ENCODE results near the gene RPN2. TPM values are rescaled to one million over a fixed set of nuclear protein-coding genes. Genes with fewer than 3 reads are reported as not detected.

The RPN2 gene
- polyA plus RNA-seq, 1 donor from 2014 or later = 196 TPM

- Mint-ChIP-seq H3K36me3 (peaks cover 9% of the 10 kb centered on the region), H3K27me3 (no peaks in the 10 kb centered on the region), H3K27ac (no peak overlapping the region), H3K4me3 (no peak overlapping the region), H3K9me3 (no peaks in the 10 kb centered on the region), H3K4me1 (no peaks in the 10 kb centered on the region)
Observed at GRCh38 chr20:37237656-37238055, 58.5 kb downstream of the RPN2 start.

GRCh38 chr20:37238426-37238825, 59.3 kb downstream of the RPN2 start:
- Mint-ChIP-seq H3K9me3 (no peaks in the 10 kb centered on the region), H3K27ac (peak overlapping the region in 1 of 3 donors; percentile 16), H3K27me3 (no peaks in the 10 kb centered on the region), H3K4me3 (peak overlapping the region in 1 of 4 donors; percentile 23), H3K4me1 (no peaks in the 10 kb centered on the region), H3K36me3 (peaks cover 9% of the 10 kb centered on the region)

- no peaks in the 10 kb centered on the region for H3K4me1 Mint-ChIP-seq
- H3K9me3 Mint-ChIP-seq = no peaks in the 10 kb centered on the region
- no peak overlapping the region for H3K4me3 Mint-ChIP-seq
- H3K27ac Mint-ChIP-seq = peak overlapping the region in 2 of 3 donors; percentile 16 to 39
- H3K27me3 Mint-ChIP-seq = no peaks in the 10 kb centered on the region
- H3K36me3 Mint-ChIP-seq = peaks cover 9% of the 10 kb centered on the region
Observed at GRCh38 chr20:37238935-37239451, 59.9 kb downstream of the RPN2 start.

- peaks cover 9% of the 10 kb centered on the region for H3K36me3 Mint-ChIP-seq
- no peaks in the 10 kb centered on the region for H3K9me3 Mint-ChIP-seq
- no peaks in the 10 kb centered on the region for H3K4me1 Mint-ChIP-seq
- H3K27ac Mint-ChIP-seq = peak overlapping the region in 1 of 3 donors; percentile 39
- H3K27me3 Mint-ChIP-seq = no peaks in the 10 kb centered on the region
- no peak overlapping the region for H3K4me3 Mint-ChIP-seq
Observed at GRCh38 chr20:37240337-37241067, 61.4 kb downstream of the RPN2 start.

- Mint-ChIP-seq H3K27me3 (no peaks in the 10 kb centered on the region), H3K4me1 (no peaks in the 10 kb centered on the region), H3K4me3 (no peak overlapping the region), H3K27ac (peak overlapping the region in 1 of 3 donors; percentile 78), H3K36me3 (peaks cover 7% of the 10 kb centered on the region), H3K9me3 (no peaks in the 10 kb centered on the region)
Observed at GRCh38 chr20:37242503-37242902, 63.4 kb downstream of the RPN2 start.

- Mint-ChIP-seq H3K4me3 (peak overlapping the region in 1 of 4 donors; percentile 17), H3K9me3 (no peaks in the 10 kb centered on the region), H3K27ac (peak overlapping the region in 1 of 3 donors; percentile 78), H3K27me3 (no peaks in the 10 kb centered on the region), H3K4me1 (no peaks in the 10 kb centered on the region), H3K36me3 (peaks cover 7% of the 10 kb centered on the region)
Observed at GRCh38 chr20:37243076-37243936, 64.2 kb downstream of the RPN2 start.

- peak overlapping the region in 1 of 4 donors; percentile 17 for H3K4me3 Mint-ChIP-seq
- no peaks in the 10 kb centered on the region for H3K9me3 Mint-ChIP-seq
- no peaks in the 10 kb centered on the region for H3K27me3 Mint-ChIP-seq
- H3K27ac Mint-ChIP-seq = no peak overlapping the region
- no peaks in the 10 kb centered on the region for H3K4me1 Mint-ChIP-seq
- peaks cover 7% of the 10 kb centered on the region for H3K36me3 Mint-ChIP-seq
Observed at GRCh38 chr20:37243937-37244571, 64.9 kb downstream of the RPN2 start.

GRCh38 chr20:37244572-37244957, 65.4 kb downstream of the RPN2 start:
- H3K4me1 Mint-ChIP-seq = no peaks in the 10 kb centered on the region
- no peaks in the 10 kb centered on the region for H3K9me3 Mint-ChIP-seq
- no peaks in the 10 kb centered on the region for H3K27me3 Mint-ChIP-seq
- H3K27ac Mint-ChIP-seq = no peak overlapping the region
- no peak overlapping the region for H3K4me3 Mint-ChIP-seq
- H3K36me3 Mint-ChIP-seq = peaks cover 7% of the 10 kb centered on the region

GRCh38 chr20:37245216-37246150, 66.4 kb downstream of the RPN2 start:
- H3K4me3 Mint-ChIP-seq = no peak overlapping the region
- no peaks in the 10 kb centered on the region for H3K9me3 Mint-ChIP-seq
- peaks cover 0 to 2% (median 0%) of the 10 kb centered on the region in 3 donors for H3K4me1 Mint-ChIP-seq
- H3K27ac Mint-ChIP-seq = no peak overlapping the region
- H3K36me3 Mint-ChIP-seq = peaks cover 5% of the 10 kb centered on the region
- no peaks in the 10 kb centered on the region for H3K27me3 Mint-ChIP-seq

GRCh38 chr20:37246736-37247135, 67.6 kb downstream of the RPN2 start:
- peaks cover 0 to 2% (median 0%) of the 10 kb centered on the region in 3 donors for H3K4me1 Mint-ChIP-seq
- no peaks in the 10 kb centered on the region for H3K36me3 Mint-ChIP-seq
- H3K4me3 Mint-ChIP-seq = no peak overlapping the region
- H3K9me3 Mint-ChIP-seq = no peaks in the 10 kb centered on the region
- no peak overlapping the region for H3K27ac Mint-ChIP-seq
- H3K27me3 Mint-ChIP-seq = no peaks in the 10 kb centered on the region

- Mint-ChIP-seq H3K36me3 (no peaks in the 10 kb centered on the region), H3K27me3 (no peaks in the 10 kb centered on the region), H3K4me1 (peaks cover 0 to 2% (median 0%) of the 10 kb centered on the region in 3 donors), H3K9me3 (no peaks in the 10 kb centered on the region), H3K27ac (no peak overlapping the region), H3K4me3 (no peak overlapping the region)
Observed at GRCh38 chr20:37247547-37247946, 68.4 kb downstream of the RPN2 start.

GRCh38 chr20:37249304-37249703, 70.2 kb downstream of the RPN2 start:
- Mint-ChIP-seq H3K4me3 (no peak overlapping the region), H3K4me1 (peaks cover 0 to 2% (median 0%) of the 10 kb centered on the region in 3 donors), H3K27me3 (peaks cover under 1% of the 10 kb centered on the region), H3K27ac (peak overlapping the region in 2 of 3 donors; percentile 60 to 68), H3K36me3 (peaks cover 1% of the 10 kb centered on the region), H3K9me3 (peaks cover 0 to 2% (median 2%) of the 10 kb centered on the region in 3 donors)

GRCh38 chr20:37251825-37252477, 72.8 kb downstream of the RPN2 start:
- Mint-ChIP-seq H3K36me3 (peaks cover 3% of the 10 kb centered on the region), H3K4me1 (peaks cover 0 to 2% (median 0%) of the 10 kb centered on the region in 3 donors), H3K27me3 (peaks cover 4% of the 10 kb centered on the region), H3K9me3 (peaks cover 0 to 5% (median 2%) of the 10 kb centered on the region in 3 donors), H3K27ac (peak overlapping the region in 1 of 3 donors; percentile 17), H3K4me3 (no peak overlapping the region)

All from IgD-negative memory B cell (primary cell).